Upper lobe of left lung (tissue), 4 donors: ENCODE measurements around the gene NT5C1A.

Experiments
- CTCF ChIP-seq, 6 experiments: fragments of 450-650 bp in 4 of 6; fragments of 200-600 bp in 2 of 6; sonication (generic) in 2 of 6; IDR thresholded peaks; one replicate each; pipeline ENCODE4 v1.5.1; 2016 to 2019; ENCODE audit warnings: antibody characterized with exemption in 6 of 6
- POLR2AphosphoS5 ChIP-seq, 2 donors: sonication (generic); formaldehyde crosslinking; IDR thresholded peaks; one replicate each; pipeline ENCODE4 v1.5.1; 2017; ENCODE audit warnings: antibody characterized with exemption in 2 of 2

DNA sequence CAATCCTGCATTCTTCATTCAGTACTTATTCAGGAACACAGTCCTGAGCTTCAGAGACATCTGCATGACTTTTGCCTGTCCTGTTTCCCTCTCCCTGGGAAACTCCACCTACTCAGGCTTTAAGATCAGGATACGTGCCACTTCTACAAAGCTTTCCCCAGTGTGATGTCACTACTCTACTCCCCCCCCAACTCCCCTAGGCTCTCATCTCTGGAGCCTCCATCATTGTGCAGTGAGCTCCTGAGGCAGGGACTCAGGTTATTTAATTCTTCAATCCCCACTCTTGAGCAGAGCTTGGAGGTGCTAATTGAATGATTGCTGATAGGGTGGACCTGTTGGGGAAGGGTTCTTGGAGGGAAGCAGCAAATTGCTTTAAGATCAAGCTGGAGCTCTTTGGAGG lies 1.2 kb downstream of the NT5C1A start:
- TF ChIP-seq CTCF (IDR thresholded peaks at IDR 0.05) (no peak), POLR2AphosphoS5 (IDR thresholded peaks at IDR 0.05) (no peak)
